Hematopoietic multipotent progenitor cell (in vitro differentiated cells): Measurements from ENCODE around the gene ARHGEF5. TPM values are rescaled to one million over a fixed set of nuclear protein-coding genes. Genes with fewer than 3 reads are reported as not detected.
"Not testable (repeated sequence)": the region's sequence is repeated elsewhere in the genome, so short reads cannot be mapped to it uniquely, and the experiment has no call there.

ENCODE experiments used
- DNase-seq, 3 donors: peaks; one replicate each; pipeline ENCODE4 v3.0.0-alpha.2; 2011 to 2015; ENCODE audit warnings: low read depth in 2 of 3, low spot score in 2 of 3
- total RNA-seq: library from RNA; depleted of rRNA; stranded (reverse); fragments of >200 nt; gene quantifications from one replicate; pipeline ENCODE4 v1.2.3, GENCODE V29; 2012

The ARHGEF5 gene
- total RNA-seq: 4.3 TPM

DNA sequence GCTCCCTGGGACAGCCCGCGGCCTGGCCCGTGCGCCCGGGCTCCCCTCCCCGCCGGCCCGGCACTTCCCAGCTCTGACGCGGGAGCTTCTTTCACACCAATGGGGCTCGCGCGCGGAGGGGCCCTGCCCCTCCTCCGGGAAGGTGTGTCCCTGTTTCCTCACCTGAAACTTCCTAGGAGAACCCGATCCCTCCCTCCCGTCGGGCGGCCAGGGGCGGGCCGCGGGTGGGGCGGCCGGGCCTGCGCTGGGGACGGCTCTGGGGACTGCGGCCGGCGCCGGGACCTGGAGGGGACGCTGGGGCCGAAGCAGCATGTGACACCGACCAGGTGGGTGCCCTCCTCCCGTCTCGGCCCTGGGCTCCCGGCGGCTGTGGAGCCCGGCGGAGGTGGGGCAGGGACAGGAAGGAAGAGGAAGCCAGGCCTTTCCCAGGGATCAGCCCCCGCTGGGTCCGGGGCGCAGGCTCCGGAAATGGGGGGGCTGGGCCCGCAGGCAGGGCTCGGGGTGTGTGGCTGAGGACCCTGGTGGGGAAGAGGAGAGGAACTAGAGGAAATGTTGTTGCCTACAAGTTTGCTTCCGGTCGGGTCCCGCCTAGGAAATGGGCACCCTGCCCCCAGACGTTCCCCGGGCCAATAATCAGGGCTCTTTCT is at the start of gene ARHGEF5:
TSS of gene ARHGEF5 (plus strand) at position 227 of the 647 bp plus-strand sequence. CDS start 7,268 bp downstream, outside the sequence.
- DNase-seq: not testable (repeated sequence)

DNA sequence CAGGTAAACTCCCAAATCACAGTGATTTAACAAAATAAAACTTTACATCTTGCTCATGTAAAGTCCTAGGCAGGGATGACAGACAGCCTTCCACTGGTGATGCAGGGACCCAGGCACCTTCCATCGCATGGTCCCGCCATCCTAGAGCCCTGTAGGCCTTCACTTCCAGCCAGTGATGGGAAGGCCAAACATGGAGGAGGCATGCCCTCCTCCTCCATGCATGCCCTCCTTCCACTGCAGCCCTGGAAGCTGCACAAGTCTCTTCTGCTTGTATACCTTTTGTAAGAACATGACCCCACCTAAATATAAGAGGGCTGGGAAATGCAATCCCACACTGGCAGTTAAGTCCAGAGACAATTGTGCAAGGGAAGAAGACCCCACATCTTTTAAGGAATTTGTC is 45.5 kb upstream of the ARHGEF5 start:
- not testable (repeated sequence) for DNase-seq

DNA sequence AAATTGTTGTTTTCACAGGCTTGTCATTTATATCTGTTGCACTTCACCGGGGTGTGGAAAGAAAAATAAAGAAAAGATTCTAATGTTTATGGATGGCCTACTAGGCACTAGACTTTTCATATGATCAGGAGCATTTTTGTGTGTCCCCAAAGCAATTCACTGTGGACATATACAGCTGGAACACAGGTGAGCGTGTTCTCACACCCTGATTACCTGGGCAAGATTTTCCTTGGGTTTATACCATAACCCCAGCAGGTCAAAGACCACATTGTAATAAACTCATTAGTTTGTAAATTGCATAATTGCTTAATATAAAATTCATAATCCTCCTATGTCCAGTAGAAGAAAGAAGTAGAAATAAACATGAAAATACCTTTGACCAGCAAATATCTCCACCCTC is 44.0 kb upstream of the ARHGEF5 start:
- DNase-seq: not testable (repeated sequence)

DNA sequence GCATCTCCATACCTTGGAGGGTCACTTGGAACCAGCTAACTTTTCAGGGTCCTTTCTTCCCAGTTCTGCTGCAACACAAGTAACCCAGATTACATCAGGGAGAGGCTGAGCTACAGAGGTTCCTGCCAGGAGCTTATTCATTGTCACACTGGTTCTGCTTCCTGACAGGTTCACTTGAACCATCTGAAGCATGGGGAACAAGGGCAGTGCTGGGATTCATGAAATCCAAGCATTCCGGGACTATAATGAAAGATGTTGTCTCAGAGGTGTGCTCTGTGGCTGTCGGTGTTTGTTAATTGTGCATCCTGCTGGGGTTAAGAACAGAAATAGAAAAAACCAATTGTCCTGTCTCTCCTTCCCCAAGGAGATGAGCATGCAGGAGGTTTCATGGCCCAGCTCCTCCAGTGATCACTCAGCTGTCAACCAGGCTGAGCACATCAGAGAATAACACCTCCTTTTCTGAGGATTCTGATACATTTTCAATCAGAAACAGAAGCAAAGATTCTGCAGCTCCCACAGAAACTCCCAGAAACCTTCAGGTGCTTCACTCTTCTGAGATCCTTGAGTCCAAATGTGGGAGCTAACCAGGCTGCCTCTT is 43.2 kb upstream of the ARHGEF5 start, which contains the start of gene OR2A1:
TSS of gene OR2A1 (plus strand) at position 548 of the 598 bp plus-strand sequence. CDS start 5,706 bp downstream, outside the sequence.
- DNase-seq: not testable (repeated sequence)

DNA sequence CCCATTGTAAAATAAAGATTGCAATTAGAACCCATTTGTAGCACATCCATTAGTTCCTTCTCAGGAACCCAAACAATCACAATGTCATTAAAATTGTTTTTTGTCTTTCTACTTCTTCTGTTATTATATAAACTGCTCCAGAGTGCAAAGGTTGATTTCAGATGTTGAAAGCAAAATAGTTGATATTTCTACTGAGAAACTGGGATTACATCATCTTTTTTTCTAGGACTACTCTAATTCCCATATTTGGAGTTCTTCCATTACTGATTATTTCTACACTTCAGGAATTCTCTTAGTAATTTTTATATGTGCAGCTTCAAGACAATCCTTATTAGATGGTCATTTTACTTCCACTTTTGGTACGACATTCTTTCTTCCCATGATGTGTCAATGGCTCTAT is 37.7 kb upstream of the ARHGEF5 start:
- DNase-seq: not testable (repeated sequence)

DNA sequence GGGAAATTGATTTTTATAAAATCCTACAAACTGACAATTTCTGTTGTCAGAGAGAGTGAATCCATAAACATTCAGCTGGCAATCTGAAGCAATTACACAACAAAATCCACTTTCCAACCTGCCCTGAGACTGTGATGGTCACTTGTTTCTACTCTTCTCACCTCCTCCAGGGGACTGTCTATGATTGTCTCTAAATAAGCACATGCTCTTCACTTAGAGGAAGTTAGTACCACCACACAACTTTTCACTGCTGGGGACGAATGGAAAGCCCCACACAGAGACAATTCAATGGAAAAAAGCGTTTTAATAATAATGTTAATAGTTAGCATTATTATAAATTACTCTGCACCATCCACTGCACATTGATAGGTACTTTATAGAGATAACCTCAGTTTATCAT is 35.7 kb upstream of the ARHGEF5 start:
- DNase-seq: not testable (repeated sequence)

DNA sequence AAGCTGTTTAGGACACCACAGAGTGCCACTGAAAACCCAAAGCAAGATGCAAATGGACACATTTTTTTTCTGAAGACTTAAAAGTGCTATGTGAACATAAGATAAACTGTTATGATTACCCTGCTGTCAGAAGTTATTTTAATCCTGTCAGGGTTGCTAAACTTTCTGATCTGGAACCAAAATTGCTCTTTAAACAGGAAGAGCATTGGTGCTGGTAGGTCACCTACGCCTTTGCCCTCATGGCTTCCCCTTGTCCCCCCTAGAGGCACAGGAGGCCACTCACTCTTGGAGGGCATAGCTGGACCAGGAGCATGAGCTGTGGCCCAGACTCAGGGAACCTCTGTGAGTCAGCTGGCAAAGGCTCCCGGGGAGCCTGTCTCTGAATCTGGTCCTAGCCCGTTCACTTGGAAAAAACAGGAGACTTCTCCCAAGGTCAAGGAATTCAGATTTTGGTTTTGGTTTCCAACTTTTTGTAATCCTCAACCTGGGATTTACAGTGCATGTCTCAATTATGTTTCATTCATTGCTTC is 33.5 kb upstream of the ARHGEF5 start:
- not testable (repeated sequence) for DNase-seq

DNA sequence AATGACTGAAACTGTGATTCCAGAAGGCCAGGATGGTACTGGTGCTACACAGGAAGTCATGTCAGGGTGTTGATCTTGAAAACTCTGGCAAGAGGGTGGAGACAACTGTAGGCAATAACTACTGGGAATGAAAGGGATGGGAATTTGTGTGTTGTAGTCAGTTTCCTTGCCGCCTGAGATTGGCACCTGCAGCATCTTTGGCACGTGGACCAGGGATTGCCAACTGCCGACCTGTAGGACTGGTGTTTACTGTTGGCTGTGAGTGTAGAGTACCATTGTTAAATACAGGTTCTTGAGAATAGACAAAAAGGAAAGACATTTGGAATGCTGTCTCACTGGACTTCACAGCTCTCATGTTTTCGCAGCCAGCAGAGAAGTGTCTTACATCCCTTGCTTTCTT is 31.8 kb upstream of the ARHGEF5 start:
- DNase-seq: not testable (repeated sequence)

DNA sequence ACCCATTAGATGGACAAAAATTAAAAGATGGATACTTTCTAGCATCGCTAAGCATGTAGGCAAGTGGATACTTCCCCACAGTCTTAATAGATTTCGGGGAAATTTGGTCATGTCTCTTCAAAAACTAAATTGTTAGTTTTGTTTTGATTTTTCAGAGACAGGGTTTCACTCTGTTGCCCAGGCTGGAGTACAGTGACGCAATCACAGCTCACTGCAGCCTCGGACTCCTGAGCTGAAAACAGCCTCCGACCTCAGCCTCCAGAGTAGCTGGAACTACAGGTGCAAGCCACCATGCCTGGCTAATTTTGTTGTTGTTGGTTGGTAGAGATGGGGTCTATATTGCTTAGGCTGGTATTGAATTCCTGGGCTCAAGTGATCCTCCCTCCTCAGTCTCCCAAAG is 29.3 kb upstream of the ARHGEF5 start:
- DNase-seq: not testable (repeated sequence)

DNA sequence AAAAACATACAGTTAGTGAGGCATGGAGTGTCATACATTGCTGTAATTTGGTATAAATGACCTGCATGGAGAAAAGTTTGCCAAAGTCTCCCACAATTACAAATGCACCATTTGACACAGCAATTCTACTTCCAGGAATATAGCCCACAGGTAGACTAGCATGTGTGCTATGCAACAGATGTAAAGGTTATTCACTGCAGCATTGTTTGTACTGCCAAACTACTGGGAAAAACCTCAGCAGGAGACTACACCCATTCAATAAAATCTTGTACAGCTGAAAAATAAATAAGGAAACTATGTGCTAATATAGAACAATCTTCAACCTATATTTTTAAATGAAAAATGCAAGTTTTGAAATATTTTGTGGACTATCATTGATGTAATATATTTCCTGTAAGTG is 25.2 kb upstream of the ARHGEF5 start:
- not testable (repeated sequence) for DNase-seq

DNA sequence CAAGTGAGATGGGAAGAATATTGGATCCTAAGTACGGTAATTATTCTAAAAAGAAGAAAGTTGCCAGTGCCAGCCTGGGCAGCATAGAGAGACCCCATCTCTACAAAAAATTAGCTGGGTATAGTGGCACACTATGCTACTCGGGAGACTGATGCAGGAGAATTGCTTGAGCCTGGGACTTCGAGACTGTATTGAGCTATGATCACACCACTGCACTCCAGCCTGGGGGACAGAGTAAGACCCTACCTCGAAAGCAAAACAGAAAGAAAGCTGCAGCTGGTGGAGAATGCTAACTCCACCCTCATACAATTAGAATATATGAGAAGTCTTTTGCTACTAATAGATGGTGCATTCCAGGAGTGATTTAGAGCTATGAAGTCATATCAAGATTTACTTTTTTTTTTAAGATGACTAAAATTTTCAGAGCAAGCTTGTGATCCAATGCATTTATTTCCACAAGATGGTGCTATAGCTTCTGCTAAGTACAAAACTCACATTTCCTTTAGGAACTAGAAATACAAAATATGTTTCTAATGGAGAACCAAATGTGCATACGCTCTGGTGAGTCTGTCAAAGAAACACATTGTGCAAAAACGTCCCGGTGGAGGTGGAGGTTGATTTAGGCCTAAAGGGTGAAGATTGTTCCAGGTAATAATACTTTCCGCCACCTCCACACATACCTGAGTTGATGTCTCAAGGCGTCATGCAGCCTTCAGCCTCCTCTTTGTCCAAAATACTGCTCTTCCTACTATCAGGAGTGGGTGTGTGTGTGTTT is 23.8 kb upstream of the ARHGEF5 start:
- DNase-seq: not testable (repeated sequence)

DNA sequence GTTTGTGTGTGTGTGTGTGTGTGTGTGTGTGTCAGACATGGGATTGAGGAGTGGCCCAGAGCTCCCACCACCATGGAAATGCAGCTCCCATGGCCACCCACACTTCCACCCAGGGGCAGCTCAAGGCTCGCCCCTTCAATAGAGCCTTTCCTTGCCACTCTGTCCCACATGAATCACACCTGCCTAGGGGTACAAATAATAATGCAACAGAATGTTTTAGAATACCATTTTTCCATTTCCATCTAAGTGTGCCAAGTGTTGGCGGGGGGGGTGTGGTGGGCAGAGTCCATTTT is 23.3 kb upstream of the ARHGEF5 start:
- not testable (repeated sequence) for DNase-seq

DNA sequence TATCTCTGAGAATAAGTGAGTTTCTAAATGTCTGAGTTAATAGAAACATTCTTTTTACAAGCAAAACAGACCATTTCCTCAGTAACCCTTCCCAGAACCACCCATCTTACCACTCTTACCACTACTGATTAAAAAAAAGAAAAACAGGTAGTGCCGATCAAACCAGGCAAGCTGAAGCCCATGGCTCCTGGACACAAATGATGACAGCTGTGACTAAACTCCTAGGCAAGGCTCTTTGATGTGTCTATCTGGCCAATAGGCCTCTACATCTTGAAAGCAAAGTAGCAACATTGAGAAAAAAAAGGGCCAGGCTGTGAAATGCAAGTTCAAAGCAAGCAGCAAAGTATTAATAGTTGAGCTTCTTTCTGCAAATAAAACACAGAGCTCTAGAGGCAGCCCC is 6.6 kb upstream of the ARHGEF5 start:
- DNase-seq: not testable (repeated sequence)

DNA sequence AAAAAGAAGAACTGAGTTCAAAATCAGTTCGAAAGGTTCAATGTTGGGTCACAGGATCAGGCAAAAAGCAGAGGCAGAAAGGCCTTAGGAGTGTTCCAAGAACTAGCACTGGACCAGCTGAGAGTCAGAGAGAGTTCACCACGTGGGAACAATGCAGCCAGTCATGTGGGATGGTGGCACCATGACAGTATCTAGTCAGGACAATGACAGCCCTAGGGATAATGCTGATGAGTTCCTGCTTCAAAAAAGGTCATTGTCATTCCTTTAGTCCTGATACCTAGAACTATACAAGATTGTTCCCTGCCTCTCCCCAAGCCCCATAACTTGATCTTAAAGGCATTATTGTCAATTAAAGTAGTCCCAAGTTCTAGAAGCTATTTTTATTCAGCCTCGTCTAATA is 3.5 kb upstream of the ARHGEF5 start:
- DNase-seq: not testable (repeated sequence)

DNA sequence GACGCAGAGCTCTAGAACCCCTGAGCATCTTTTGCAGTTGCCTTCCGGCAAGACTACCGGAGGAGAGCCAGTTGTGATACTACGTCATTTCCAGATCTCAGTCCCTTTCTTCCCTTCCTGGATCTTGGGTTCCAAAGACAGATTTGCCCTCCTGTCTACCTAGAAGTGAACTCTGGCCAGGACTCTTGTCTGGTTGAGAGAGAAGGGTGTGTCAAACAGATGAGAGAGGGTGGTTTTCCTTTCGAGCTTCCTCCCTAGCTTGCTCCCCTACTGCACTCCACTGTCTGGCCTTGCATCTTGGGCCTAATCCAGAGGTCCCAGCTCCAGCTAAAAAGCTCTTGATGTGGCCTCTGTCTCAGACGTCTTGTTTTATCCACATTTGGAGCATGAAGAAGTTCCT is 983 bp downstream of the ARHGEF5 start:
- DNase-seq: not testable (repeated sequence)

DNA sequence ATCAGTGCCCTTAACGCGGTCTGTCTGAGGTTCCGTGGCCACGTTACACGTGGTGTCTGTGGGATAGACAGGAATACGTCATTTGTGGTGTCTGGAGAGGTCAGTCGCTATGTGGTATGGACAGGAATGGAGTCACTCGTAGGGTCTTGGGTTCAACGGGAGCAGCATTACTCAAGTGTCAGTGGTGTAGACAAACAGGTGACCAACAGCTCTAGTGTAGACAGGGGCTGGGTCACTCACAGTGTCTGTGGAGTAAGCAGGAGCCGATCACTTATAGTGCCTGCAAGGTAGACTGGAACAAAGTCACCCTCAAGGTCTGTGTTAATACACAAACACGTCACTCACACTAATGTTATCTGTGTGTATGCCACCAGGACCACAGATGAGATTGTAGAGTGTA is 1.7 kb downstream of the ARHGEF5 start:
- DNase-seq: not testable (repeated sequence)

DNA sequence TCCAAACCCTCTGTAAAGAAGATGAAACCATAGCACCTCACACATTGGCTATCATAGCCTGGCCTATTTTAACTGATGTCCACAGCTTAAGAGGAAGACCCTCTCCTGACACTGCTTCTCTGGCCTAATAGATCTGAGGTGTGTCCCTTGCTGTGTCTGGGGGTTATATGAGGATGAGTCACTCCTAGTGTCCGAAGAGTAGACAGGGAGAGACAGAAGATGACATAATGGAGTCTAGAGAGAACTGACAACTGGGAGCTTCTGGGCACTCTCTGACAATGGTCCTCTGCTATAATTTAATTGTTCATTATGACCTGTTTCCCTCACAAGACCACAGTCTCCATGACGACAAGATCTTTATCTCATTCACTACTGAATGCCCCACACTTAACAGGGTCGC is 6.9 kb downstream of the ARHGEF5 start:
- DNase-seq: not testable (repeated sequence)

DNA sequence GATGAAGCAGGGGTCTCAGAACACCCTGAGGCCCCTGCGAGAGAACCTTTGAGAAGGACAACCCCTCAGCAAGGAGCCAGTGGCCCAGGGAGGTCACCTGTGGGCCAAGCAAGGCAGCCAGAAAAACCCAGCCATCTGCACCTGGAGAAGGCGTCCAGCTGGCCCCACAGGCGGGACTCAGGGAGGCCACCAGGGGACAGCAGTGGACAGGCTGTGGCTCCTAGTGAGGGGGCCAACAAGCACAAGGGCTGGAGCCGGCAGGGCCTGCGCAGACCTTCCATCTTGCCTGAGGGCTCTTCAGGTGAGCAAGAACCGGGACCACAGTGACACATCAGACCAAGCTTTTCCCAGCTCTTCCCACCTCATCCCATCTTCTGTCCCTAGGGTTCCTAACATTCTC is 10.3 kb downstream of the ARHGEF5 start:
- not testable (repeated sequence) for DNase-seq

DNA sequence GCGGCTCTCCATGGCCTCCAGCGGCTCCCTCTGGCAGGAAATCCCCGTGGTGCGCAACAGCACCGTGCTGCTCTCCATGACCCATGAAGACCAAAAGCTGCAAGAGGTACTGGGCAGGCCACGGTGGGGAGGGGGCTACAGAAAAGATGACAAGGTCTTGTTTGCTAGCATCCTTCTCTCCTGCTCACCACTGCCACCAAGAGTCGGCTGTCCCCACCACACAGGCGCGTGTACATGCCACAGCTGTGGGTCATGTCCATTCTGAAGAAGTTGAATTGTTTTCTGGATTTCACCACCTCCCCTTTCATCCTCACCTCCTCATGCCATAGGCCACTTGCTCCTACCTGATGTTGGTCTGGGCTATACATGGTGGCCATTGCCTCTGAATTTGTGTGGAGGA is 12.0 kb downstream of the ARHGEF5 start:
- DNase-seq: not testable (repeated sequence)

DNA sequence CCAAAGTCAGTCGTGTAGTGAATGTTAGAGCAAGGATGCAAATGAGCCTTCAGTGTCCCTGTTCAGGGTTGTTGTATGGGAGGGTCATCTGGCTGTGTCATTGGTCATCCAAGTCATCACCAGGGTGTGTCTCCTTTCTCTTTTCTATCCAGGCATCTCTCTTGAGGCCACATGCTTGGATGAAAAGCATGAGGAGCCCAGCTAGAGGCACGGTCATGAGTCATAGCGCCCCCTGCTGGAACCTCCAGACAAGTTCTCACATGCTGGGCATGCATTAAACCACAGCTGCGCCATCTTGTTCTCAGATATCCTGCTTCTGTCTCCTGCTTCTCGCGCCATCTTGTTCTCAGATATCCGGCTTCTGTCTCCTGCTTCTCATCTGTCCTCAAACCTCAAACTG is 14.0 kb downstream of the ARHGEF5 start:
- DNase-seq: not testable (repeated sequence)

DNA sequence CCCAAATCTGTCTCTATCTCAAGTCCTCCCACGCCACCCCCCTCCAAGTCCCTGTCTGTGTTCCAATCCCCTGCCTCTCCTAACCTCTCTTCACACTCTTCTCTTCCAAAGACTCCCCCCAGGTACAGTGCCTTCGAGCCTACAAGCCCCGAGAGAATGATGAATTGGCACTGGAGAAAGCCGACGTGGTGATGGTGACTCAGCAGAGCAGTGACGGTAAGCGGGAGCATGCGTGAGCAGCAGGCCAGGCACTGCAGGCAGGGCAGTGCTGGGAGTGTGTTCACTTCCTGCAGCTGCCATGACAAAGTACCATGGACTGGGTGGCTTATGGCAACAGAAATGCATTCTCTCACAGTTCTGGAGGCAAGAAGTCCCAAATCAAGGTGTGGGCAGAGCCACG is 23.4 kb downstream of the ARHGEF5 start:
- peak in 1 of 3 donors; percentile 4 for DNase-seq
